CD4-positive, alpha-beta memory T cell (primary cell): Measurements from ENCODE around the gene IQSEC3. TPM values are rescaled to one million over a fixed set of nuclear protein-coding genes. Genes with fewer than 3 reads are reported as not detected.

Experiments used
- CTCF ChIA-PET: fragments of 350-600 bp; sonication (Branson Sonifier 250); formaldehyde crosslinking; loops from one replicate; lab custom pipeline; 2021; ENCODE audit warnings: inconsistent platforms; ENCODE audit not compliant: partially characterized antibody; lab: Charles Lee
- POLR2A ChIA-PET: fragments of 350-600 bp; sonication (Branson Sonifier 250); formaldehyde crosslinking; loops from one replicate; lab custom pipeline; 2021; ENCODE audit not compliant: partially characterized antibody; lab: Charles Lee
- DNase-seq, 5 donors: peaks; one replicate each; pipeline versions ENCODE4 v3.0.0 to v3.0.0-alpha.2; 2020 to 2022; ENCODE audit warnings: mixed read lengths in 1 of 5
- H3K27ac ChIP-seq: one replicate; pipeline ENCODE4 v1.7.0; 2013; ENCODE audit warnings: low read depth, low read length
- H3K27me3 ChIP-seq: 2 replicates; pipeline ENCODE4 v1.7.0; 2013; ENCODE audit warnings: mild to moderate bottlenecking, low read length, moderate library complexity; ENCODE audit not compliant: insufficient read depth
- H3K36me3 ChIP-seq: 2 replicates; pipeline ENCODE4 v1.7.0; 2013; ENCODE audit warnings: mild to moderate bottlenecking, low read length, moderate library complexity; ENCODE audit not compliant: insufficient read depth
- H3K4me1 ChIP-seq: 2 replicates; pipeline ENCODE4 v1.7.0; 2013; ENCODE audit warnings: mild to moderate bottlenecking, low read length, moderate library complexity; ENCODE audit not compliant: insufficient read depth
- H3K4me3 ChIP-seq, 2 donors: one replicate each; pipeline ENCODE4 v1.7.0; 2013; ENCODE audit warnings: low read length in 2 of 2, mild to moderate bottlenecking in 1 of 2
- H3K9me3 ChIP-seq, 2 donors: one replicate each; pipeline ENCODE4 v1.7.0; 2013; ENCODE audit warnings: low read length in 2 of 2, control low read depth in 1 of 2; ENCODE audit not compliant: control insufficient read depth in 1 of 2
- H3K27ac Mint-ChIP-seq, 7 donors: one replicate each; pipeline ENCODE4 v1.8.0; 2020 to 2021; ENCODE audit warnings: mixed read lengths in 7 of 7, mild to moderate bottlenecking in 6 of 7, inconsistent platforms in 3 of 7, moderate library complexity in 3 of 7
- H3K27me3 Mint-ChIP-seq, 2 donors: one replicate each; pipeline ENCODE4 v1.8.0; 2020 to 2021; ENCODE audit warnings: mixed read lengths in 2 of 2
- H3K36me3 Mint-ChIP-seq, 2 donors: one replicate each; pipeline ENCODE4 v1.8.0; 2020 to 2021; ENCODE audit warnings: mixed read lengths in 2 of 2, inconsistent platforms in 1 of 2, mild to moderate bottlenecking in 1 of 2
- H3K4me1 Mint-ChIP-seq, 4 donors: one replicate each; pipeline ENCODE4 v1.8.0; 2020 to 2021; ENCODE audit warnings: mixed read lengths in 4 of 4, mild to moderate bottlenecking in 1 of 4
- H3K4me3 Mint-ChIP-seq, 8 donors: one replicate each; pipeline ENCODE4 v1.8.0; 2020 to 2021; ENCODE audit warnings: mixed read lengths in 8 of 8, mild to moderate bottlenecking in 7 of 8, moderate library complexity in 6 of 8, inconsistent platforms in 3 of 8
- H3K9me3 Mint-ChIP-seq, 8 donors: one replicate each; pipeline ENCODE4 v1.8.0; 2020 to 2021; ENCODE audit warnings: mixed read lengths in 8 of 8, mild to moderate bottlenecking in 5 of 8, inconsistent platforms in 3 of 8, moderate library complexity in 1 of 8
- intact Hi-C: fragments of 100-400 bp; cut with micrococcal nuclease; formaldehyde crosslinking; loops from one replicate; pipeline ENCODE4 v1.15.1; 2023
- polyA plus RNA-seq, 2 donors: library from polyadenylated mRNA; unstranded; fragments of 300-500 nt; fragmentation: Illumina TruSeq; gene quantifications; one replicate each; pipeline ENCODE4 v1.2.3, GENCODE V29; 2021
- total RNA-seq, 2 experiments: library from RNA; stranded (reverse); gene quantifications; one replicate each; pipeline ENCODE4 v1.2.3, GENCODE V29; 2021

Gene IQSEC3
- total and polyA plus RNA-seq, 4 experiments from 2014 or later: 0.84 to 0.91 TPM; not detected in 2

DNA sequence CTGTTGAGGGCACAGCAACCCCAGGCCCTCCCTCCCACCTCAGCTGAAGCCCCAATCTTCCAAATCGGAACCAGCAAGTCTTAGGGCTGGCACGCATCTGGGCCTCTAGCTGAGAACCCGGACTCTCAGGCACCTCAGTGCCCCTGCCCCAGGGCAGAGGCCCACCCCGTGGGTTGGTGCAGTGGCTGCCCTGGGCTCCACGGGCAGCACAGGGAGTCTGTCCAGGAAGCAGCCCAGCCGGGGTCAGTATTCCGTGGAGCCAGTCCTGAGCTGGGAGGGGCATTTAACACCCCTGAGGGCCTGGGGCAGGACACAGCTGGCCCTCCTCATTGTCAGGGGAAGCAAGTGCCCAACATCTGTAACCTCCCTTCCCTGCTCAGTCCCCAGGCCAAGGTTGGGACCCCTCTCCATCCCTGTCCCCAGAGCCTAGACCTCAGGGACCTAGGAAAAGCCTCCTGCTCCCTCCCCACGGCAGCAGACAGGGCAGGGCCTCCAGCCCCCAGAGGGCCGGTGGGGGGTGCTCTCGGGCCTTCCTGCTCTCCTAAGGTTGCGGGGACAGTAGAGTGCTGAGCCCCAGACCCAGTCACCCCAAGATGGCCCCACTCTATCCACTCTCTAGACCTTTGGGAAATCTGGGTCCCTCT is 110.9 kb downstream of the IQSEC3 start:
- no peaks in the 10 kb centered on the region for H3K36me3 ChIP-seq
- Mint-ChIP-seq H3K36me3 (no peaks in the 10 kb centered on the region), H3K27ac (no peak overlapping the region), H3K9me3 (no peaks in the 10 kb centered on the region), H3K4me1 (peaks cover 0 to 7% (median 4%) of the 10 kb centered on the region in 4 donors), H3K27me3 (peaks cover 8 to 27% of the 10 kb centered on the region in 2 donors), H3K4me3 (no peak overlapping the region)
- DNase-seq: no peak
- no peaks in the 10 kb centered on the region for H3K27me3 ChIP-seq
- POLR2A ChIA-PET: no interaction called here
- intact Hi-C loops: no loop called here
- H3K27ac ChIP-seq: no peak overlapping the region
- H3K4me1 ChIP-seq: no peaks in the 10 kb centered on the region
- H3K9me3 ChIP-seq: no peaks in the 10 kb centered on the region
- no peak overlapping the region for H3K4me3 ChIP-seq
- CTCF ChIA-PET: no interaction called here

- DNase-seq: no peak
- H3K4me3 ChIP-seq: no peak overlapping the region
- H3K27me3 ChIP-seq: no peaks in the 10 kb centered on the region
- Mint-ChIP-seq H3K4me1 (peaks cover 0 to 7% (median 4%) of the 10 kb centered on the region in 4 donors), H3K4me3 (no peak overlapping the region), H3K27me3 (peaks cover 7 to 26% of the 10 kb centered on the region in 2 donors), H3K27ac (peak overlapping the region in 1 of 7 donors; percentile 70), H3K9me3 (no peaks in the 10 kb centered on the region), H3K36me3 (no peaks in the 10 kb centered on the region)
- H3K9me3 ChIP-seq: no peaks in the 10 kb centered on the region
- H3K4me1 ChIP-seq: no peaks in the 10 kb centered on the region
- intact Hi-C loops: no loop called here
- H3K27ac ChIP-seq: no peak overlapping the region
- CTCF ChIA-PET: no interaction called here
- POLR2A ChIA-PET: no interaction called here
- H3K36me3 ChIP-seq: no peaks in the 10 kb centered on the region
Measured at GRCh38 chr12:177980-178828, 111.6 kb downstream of the IQSEC3 start.

- CTCF ChIA-PET: no interaction called here
- H3K4me3 Mint-ChIP-seq: no peak overlapping the region
Measured at GRCh38 chr12:178829-179109, 112.2 kb downstream of the IQSEC3 start.

GRCh38 chr12:179131-179884 is 112.7 kb downstream of the IQSEC3 start:
- Histone ChIP-seq H3K4me1 (no peaks in the 10 kb centered on the region), H3K27me3 (no peaks in the 10 kb centered on the region), H3K36me3 (no peaks in the 10 kb centered on the region), H3K27ac (no peak overlapping the region), H3K9me3 (no peaks in the 10 kb centered on the region), H3K4me3 (no peak overlapping the region)
- DNase-seq: no peak
- Mint-ChIP-seq H3K4me3 (no peak overlapping the region), H3K4me1 (peaks cover 0 to 7% (median 4%) of the 10 kb centered on the region in 4 donors), H3K36me3 (no peaks in the 10 kb centered on the region), H3K27me3 (peaks cover 10 to 23% of the 10 kb centered on the region in 2 donors), H3K27ac (no peak overlapping the region), H3K9me3 (no peaks in the 10 kb centered on the region)
- CTCF ChIA-PET: no interaction called here
- POLR2A ChIA-PET: no interaction called here
- intact Hi-C loops: no loop called here

More at GRCh38 chr12:178829-179109, 112.2 kb downstream of the IQSEC3 start:
- Mint-ChIP-seq H3K9me3 (no peaks in the 10 kb centered on the region), H3K27ac (no peak overlapping the region), H3K4me1 (peaks cover 0 to 7% (median 4%) of the 10 kb centered on the region in 4 donors), H3K36me3 (no peaks in the 10 kb centered on the region), H3K27me3 (peaks cover 9 to 25% of the 10 kb centered on the region in 2 donors)
- intact Hi-C loops: no loop called here
- Histone ChIP-seq H3K4me1 (no peaks in the 10 kb centered on the region), H3K36me3 (no peaks in the 10 kb centered on the region), H3K27ac (no peak overlapping the region), H3K9me3 (no peaks in the 10 kb centered on the region), H3K4me3 (no peak overlapping the region), H3K27me3 (no peaks in the 10 kb centered on the region)
- DNase-seq: no peak
- POLR2A ChIA-PET: no interaction called here

DNA sequence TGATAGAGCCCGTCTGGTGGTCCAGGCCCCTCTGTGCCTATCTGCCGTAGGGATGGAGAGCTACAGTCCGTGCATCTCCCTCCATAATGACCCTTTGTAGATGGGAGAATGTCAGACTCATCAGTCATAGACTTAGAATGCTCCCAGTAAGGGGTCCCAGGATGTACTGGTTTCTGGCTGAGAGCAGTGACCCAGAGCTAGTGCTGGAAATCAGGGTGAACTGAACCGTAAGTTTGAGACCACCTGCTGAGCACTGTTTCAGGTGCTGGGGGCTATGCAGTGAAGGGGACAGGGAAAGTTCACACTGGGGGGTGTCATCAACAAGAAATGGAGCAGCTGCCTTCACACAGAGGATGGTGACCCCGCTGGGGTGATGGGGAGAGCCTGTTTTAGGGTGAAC is 113.3 kb downstream of the IQSEC3 start:
- Histone ChIP-seq H3K27ac (no peak overlapping the region), H3K27me3 (no peaks in the 10 kb centered on the region), H3K36me3 (no peaks in the 10 kb centered on the region), H3K9me3 (no peaks in the 10 kb centered on the region), H3K4me3 (no peak overlapping the region), H3K4me1 (no peaks in the 10 kb centered on the region)
- no peak overlapping the region for H3K27ac Mint-ChIP-seq
- ChIA-PET POLR2A (no interaction called here), CTCF (no interaction called here)
- H3K4me1 Mint-ChIP-seq: peaks cover under 1 to 7% (median 4%) of the 10 kb centered on the region in 4 donors
- peaks cover 11 to 24% of the 10 kb centered on the region in 2 donors for H3K27me3 Mint-ChIP-seq
- no peaks in the 10 kb centered on the region for H3K9me3 Mint-ChIP-seq
- H3K4me3 Mint-ChIP-seq: no peak overlapping the region
- DNase-seq: no peak
- H3K36me3 Mint-ChIP-seq: no peaks in the 10 kb centered on the region
- intact Hi-C loops: no loop called here

DNA sequence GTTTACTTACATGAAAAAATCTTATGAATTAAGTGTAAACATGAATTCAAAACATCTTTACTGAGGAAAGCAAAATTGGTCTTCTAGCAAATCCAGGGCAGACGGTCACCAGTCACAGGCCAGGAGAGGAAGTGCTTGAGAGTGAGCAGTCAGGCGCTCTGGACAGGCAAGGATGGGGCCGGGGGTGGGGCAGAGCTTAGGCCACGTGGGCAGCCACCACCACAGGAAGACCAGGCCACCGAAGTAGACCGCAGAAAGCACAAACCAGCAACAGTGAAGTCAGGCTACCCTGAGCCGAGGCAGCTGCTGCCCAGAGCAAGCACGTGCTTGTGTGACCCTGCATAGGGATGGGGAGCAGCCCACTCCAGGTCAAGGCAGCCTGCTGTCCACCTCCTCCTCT is 113.9 kb downstream of the IQSEC3 start:
- no peaks in the 10 kb centered on the region for H3K27me3 ChIP-seq
- Mint-ChIP-seq H3K9me3 (no peaks in the 10 kb centered on the region), H3K4me1 (peaks cover 1 to 7% (median 4%) of the 10 kb centered on the region in 4 donors), H3K27me3 (peaks cover 12 to 21% of the 10 kb centered on the region in 2 donors), H3K27ac (no peak overlapping the region), H3K36me3 (no peaks in the 10 kb centered on the region), H3K4me3 (no peak overlapping the region)
- intact Hi-C loops: no loop called here
- H3K27ac ChIP-seq: no peak overlapping the region
- H3K9me3 ChIP-seq: no peaks in the 10 kb centered on the region
- ChIA-PET POLR2A (no interaction called here), CTCF (no interaction called here)
- H3K4me3 ChIP-seq: no peak overlapping the region
- no peaks in the 10 kb centered on the region for H3K36me3 ChIP-seq
- no peaks in the 10 kb centered on the region for H3K4me1 ChIP-seq
- DNase-seq: no peak

DNA sequence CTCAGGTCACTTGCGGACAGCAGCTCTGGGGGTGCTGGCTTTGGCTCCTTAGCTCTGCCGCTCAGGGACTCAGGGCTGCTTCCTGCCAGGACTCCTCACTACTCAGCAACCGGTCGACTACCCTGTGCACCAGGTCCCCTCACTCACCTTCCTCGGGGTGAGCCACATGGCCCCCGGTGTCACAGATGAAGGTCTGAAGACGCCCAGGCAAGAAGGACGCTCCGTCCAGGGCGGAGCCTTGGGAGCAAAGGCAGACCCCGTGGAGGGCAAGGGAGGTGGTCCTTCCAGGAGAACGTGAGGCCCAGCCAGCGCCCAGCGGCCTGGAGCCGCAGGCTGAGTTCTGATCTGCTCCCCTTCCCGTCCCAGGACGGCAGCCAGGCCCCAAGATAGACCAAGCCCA is 115.4 kb downstream of the IQSEC3 start:
- intact Hi-C loops: no loop called here
- no peaks in the 10 kb centered on the region for H3K9me3 Mint-ChIP-seq
- Histone ChIP-seq H3K4me1 (no peaks in the 10 kb centered on the region), H3K4me3 (no peak overlapping the region), H3K27ac (no peak overlapping the region), H3K36me3 (no peaks in the 10 kb centered on the region), H3K27me3 (no peaks in the 10 kb centered on the region), H3K9me3 (no peaks in the 10 kb centered on the region)
- H3K27me3 Mint-ChIP-seq: peaks cover 12 to 14% of the 10 kb centered on the region in 2 donors
- ChIA-PET POLR2A (no interaction called here), CTCF (no interaction called here)
- H3K4me3 Mint-ChIP-seq: no peak overlapping the region
- DNase-seq: no peak
- H3K4me1 Mint-ChIP-seq: peaks cover 1 to 7% (median 4%) of the 10 kb centered on the region in 4 donors
- no peaks in the 10 kb centered on the region for H3K36me3 Mint-ChIP-seq
- no peak overlapping the region for H3K27ac Mint-ChIP-seq
